Activated CD4-positive, alpha-beta T cell treated with anti-CD3 and anti-CD28 coated beads, Interleukin-2, amount 10 ng/mL, durations not matched to agents 24 days and 14 days (primary cell): ENCODE results near the gene RNF157. TPM values are rescaled to one million over a fixed set of nuclear protein-coding genes. Genes with fewer than 3 reads are reported as not detected.

Experiments used
- DNase-seq: peaks from one replicate; pipeline ENCODE4 v3.0.0; 2022
- H3K27ac Mint-ChIP-seq: one replicate; pipeline ENCODE4 v1.8.0; 2022; ENCODE audit warnings: mild to moderate bottlenecking, mixed read lengths
- H3K27me3 Mint-ChIP-seq: one replicate; pipeline ENCODE4 v1.8.0; 2022; ENCODE audit warnings: mixed read lengths
- H3K36me3 Mint-ChIP-seq: one replicate; pipeline ENCODE4 v1.8.0; 2022; ENCODE audit warnings: low read depth, mild to moderate bottlenecking, mixed read lengths
- H3K4me1 Mint-ChIP-seq: one replicate; pipeline ENCODE4 v1.8.0; 2021; ENCODE audit warnings: mixed read lengths
- H3K4me3 Mint-ChIP-seq: one replicate; pipeline ENCODE4 v1.8.0; 2022; ENCODE audit warnings: mild to moderate bottlenecking, moderate library complexity, mixed read lengths
- H3K9me3 Mint-ChIP-seq: one replicate; pipeline ENCODE4 v1.8.0; 2021; ENCODE audit warnings: mixed read lengths
- intact Hi-C: fragments of 100-400 bp; cut with micrococcal nuclease; formaldehyde crosslinking; loops from one replicate; pipeline ENCODE4 v1.15.1; 2023
- total RNA-seq: library from RNA; stranded (reverse); gene quantifications from 2 replicates; pipeline ENCODE4 v1.2.3, GENCODE V29; 2022

Gene RNF157
- total RNA-seq, result 35.0 and 42.4 TPM in 2 replicates

- peaks cover 3% of the 10 kb centered on the region for H3K9me3 Mint-ChIP-seq
- intact Hi-C loops, result loop anchor here (1.0 kb wide), 1 partner anchor 24 kb away; no protein-coding TSS in a partner anchor
- H3K27me3 Mint-ChIP-seq, result no peaks in the 10 kb centered on the region
- peak within 1 kb of the TSS; percentile 94 for H3K4me3 Mint-ChIP-seq
- peak; percentile 94 for DNase-seq
- peaks cover 57% of the 10 kb centered on the region for H3K4me1 Mint-ChIP-seq
- peaks cover 23% of the 10 kb centered on the region for H3K36me3 Mint-ChIP-seq
- H3K27ac Mint-ChIP-seq, result peak within 1 kb of the TSS; percentile 90
Observed at GRCh38 chr17:76240461-76241203, at the start of gene RNF157. RNF157 (minus strand) TSS chr17:76240493; CDS start chr17:76240240, 253 bp downstream.

GRCh38 chr17:76281573-76282371 lies 41.5 kb upstream of the RNF157 start:
- intact Hi-C loops, result no loop called here

GRCh38 chr17:76280650-76281049 lies 40.4 kb upstream of the RNF157 start:
- H3K27me3 Mint-ChIP-seq, result no peaks in the 10 kb centered on the region
- DNase-seq, result no peak
- H3K4me3 Mint-ChIP-seq, result no peak overlapping the region
- no peaks in the 10 kb centered on the region for H3K36me3 Mint-ChIP-seq
- intact Hi-C loops, result no loop called here
- peaks cover 10% of the 10 kb centered on the region for H3K4me1 Mint-ChIP-seq
- H3K9me3 Mint-ChIP-seq, result no peaks in the 10 kb centered on the region
- no peak overlapping the region for H3K27ac Mint-ChIP-seq

More at GRCh38 chr17:76281573-76282371, 41.5 kb upstream of the RNF157 start:
- DNase-seq, result no peak
- H3K9me3 Mint-ChIP-seq, result no peaks in the 10 kb centered on the region
- H3K27ac Mint-ChIP-seq, result no peak overlapping the region
- H3K4me1 Mint-ChIP-seq, result peaks cover 7% of the 10 kb centered on the region
- H3K36me3 Mint-ChIP-seq, result no peaks in the 10 kb centered on the region
- no peaks in the 10 kb centered on the region for H3K27me3 Mint-ChIP-seq
- no peak overlapping the region for H3K4me3 Mint-ChIP-seq

GRCh38 chr17:76279742-76280287 lies 39.5 kb upstream of the RNF157 start:
- H3K4me1 Mint-ChIP-seq, result peaks cover 10% of the 10 kb centered on the region
- H3K27me3 Mint-ChIP-seq, result no peaks in the 10 kb centered on the region
- H3K4me3 Mint-ChIP-seq, result no peak overlapping the region
- no peak overlapping the region for H3K27ac Mint-ChIP-seq
- DNase-seq, result no peak
- intact Hi-C loops, result loop anchor here (1.0 to 5.0 kb wide), 2 partner anchors 138 to 159 kb away; partner anchors contain the start of gene FOXJ1
- no peaks in the 10 kb centered on the region for H3K9me3 Mint-ChIP-seq
- no peaks in the 10 kb centered on the region for H3K36me3 Mint-ChIP-seq

- Mint-ChIP-seq H3K4me3 (no peak overlapping the region), H3K27ac (no peak overlapping the region), H3K9me3 (no peaks in the 10 kb centered on the region), H3K36me3 (no peaks in the 10 kb centered on the region), H3K27me3 (no peaks in the 10 kb centered on the region), H3K4me1 (peaks cover 10% of the 10 kb centered on the region)
- intact Hi-C loops, result loop anchor here (1.0 to 5.0 kb wide), 2 partner anchors 137 to 158 kb away; partner anchors contain the start of gene FOXJ1
- DNase-seq, result peak; percentile 96
Observed at GRCh38 chr17:76278952-76279741, 38.9 kb upstream of the RNF157 start.

GRCh38 chr17:76278268-76278908 lies 38.1 kb upstream of the RNF157 start:
- no peaks in the 10 kb centered on the region for H3K27me3 Mint-ChIP-seq
- intact Hi-C loops, result loop anchor here (5.0 kb wide), 1 partner anchor 136 kb away; the partner anchor contains the start of gene FOXJ1
- H3K4me1 Mint-ChIP-seq, result peaks cover 13% of the 10 kb centered on the region
- H3K4me3 Mint-ChIP-seq, result no peak overlapping the region
- H3K36me3 Mint-ChIP-seq, result no peaks in the 10 kb centered on the region
- peak; percentile 60 for DNase-seq
- H3K9me3 Mint-ChIP-seq, result no peaks in the 10 kb centered on the region
- H3K27ac Mint-ChIP-seq, result no peak overlapping the region

- Mint-ChIP-seq H3K27me3 (no peaks in the 10 kb centered on the region), H3K4me3 (no peak overlapping the region), H3K4me1 (peaks cover 21% of the 10 kb centered on the region), H3K27ac (peak overlapping the region; percentile 60), H3K9me3 (no peaks in the 10 kb centered on the region), H3K36me3 (no peaks in the 10 kb centered on the region)
- peak; percentile 63 for DNase-seq
- intact Hi-C loops, result loop anchor here (5.0 kb wide), 1 partner anchor 135 kb away; the partner anchor contains the start of gene FOXJ1
Observed at GRCh38 chr17:76277300-76278267, 37.3 kb upstream of the RNF157 start.

GRCh38 chr17:76276461-76277299 lies 36.4 kb upstream of the RNF157 start:
- H3K9me3 Mint-ChIP-seq, result no peaks in the 10 kb centered on the region

DNA sequence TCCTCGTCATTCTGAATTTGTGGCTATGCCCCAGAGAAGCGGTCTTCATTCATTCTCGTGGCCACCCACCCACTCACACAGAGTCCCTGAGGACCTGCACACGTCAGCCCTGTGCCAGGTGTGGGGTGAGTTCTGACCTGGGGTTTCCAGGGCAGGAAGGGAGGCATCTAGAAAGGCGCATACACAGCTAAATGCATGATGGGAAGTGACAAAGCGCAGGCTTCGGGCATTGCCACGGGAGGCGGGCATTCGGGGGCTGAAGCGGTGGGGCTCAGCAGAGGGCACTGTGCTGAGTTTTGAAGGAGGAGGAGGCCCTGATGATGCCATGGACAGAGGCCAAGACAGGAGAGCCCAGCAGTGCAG lies 35.8 kb upstream of the RNF157 start:
- Mint-ChIP-seq H3K27ac (no peak overlapping the region), H3K27me3 (no peaks in the 10 kb centered on the region), H3K4me1 (peaks cover 30% of the 10 kb centered on the region), H3K4me3 (no peak overlapping the region), H3K36me3 (peaks cover 5% of the 10 kb centered on the region), H3K9me3 (no peaks in the 10 kb centered on the region)
- intact Hi-C loops, result loop anchor here (5.0 kb wide), 1 partner anchor 134 kb away; the partner anchor contains the start of gene FOXJ1
- DNase-seq, result peak; percentile 63

More at GRCh38 chr17:76276461-76277299, 36.4 kb upstream of the RNF157 start:
- Mint-ChIP-seq H3K27ac (peak overlapping the region; percentile 60), H3K4me3 (no peak overlapping the region), H3K36me3 (no peaks in the 10 kb centered on the region), H3K4me1 (peaks cover 24% of the 10 kb centered on the region), H3K27me3 (no peaks in the 10 kb centered on the region)
- intact Hi-C loops, result loop anchor here (5.0 kb wide), 1 partner anchor 134 kb away; the partner anchor contains the start of gene FOXJ1
- DNase-seq, result peak; percentile 62

- intact Hi-C loops, result loop anchor here (5.0 kb wide), 1 partner anchor 133 kb away; the partner anchor contains the start of gene FOXJ1
- Mint-ChIP-seq H3K36me3 (peaks cover 10% of the 10 kb centered on the region), H3K4me1 (peaks cover 35% of the 10 kb centered on the region), H3K4me3 (no peak overlapping the region), H3K27me3 (no peaks in the 10 kb centered on the region), H3K9me3 (no peaks in the 10 kb centered on the region), H3K27ac (peak overlapping the region; percentile 34)
- DNase-seq, result peak; percentile 65
Observed at GRCh38 chr17:76275382-76276068, 35.2 kb upstream of the RNF157 start.
